HepG2 (cell line): ENCODE data around the gene JAZF1. TPM values are rescaled to one million over a fixed set of nuclear protein-coding genes. Genes with fewer than 3 reads are reported as not detected.

ENCODE experiments used
- ATAC-seq: fragments of 200-7000 bp; cut with Tn5 transposase; 3 replicates; pipeline ENCODE4 v1.9.1; 2020; ENCODE audit warnings: mild to moderate bottlenecking, moderate library complexity
- BruUV-seq: library from RNA; stranded (reverse); fragments of 400-500 nt; replicated peaks from 2 replicates; lab custom pipeline; 2021; lab: Mats Ljungman, UMichigan
- CTCF ChIA-PET: fragments of 300-600 bp; formaldehyde crosslinking; extraction: SDS; loops from one replicate; lab custom pipeline; 2021; ENCODE audit warnings: low total read pairs, inconsistent platforms, low intra/inter-chr PET ratio; lab: Yijun Ruan, JAX
- POLR2A ChIA-PET: fragments of 350-600 bp; sonication (Branson Sonifier 250); formaldehyde crosslinking; loops from one replicate; lab custom pipeline; 2020; ENCODE audit warnings: antibody characterized with exemption, inconsistent platforms; lab: Yijun Ruan, JAX
- DNase-seq: peaks from one replicate; pipeline ENCODE4 v3.0.0-alpha.2; 2015; ENCODE audit warnings: low spot score
- FAIRE-seq: peaks from 3 replicates; lab custom pipeline; 2011; peaks lifted over from hg19 to GRCh38; lab: Jason Lieb, UNC
- H2AFZ ChIP-seq: one replicate; pipeline ENCODE4 v1.6.1; 2011; ENCODE audit warnings: low read length, inconsistent platforms
- H3K27ac ChIP-seq: fragments of 300-600 bp; 3 replicates; pipeline ENCODE4 v1.8.0; 2011; ENCODE audit warnings: mixed run types, mild to moderate bottlenecking, mixed read lengths, low read length, inconsistent platforms; ENCODE audit not compliant: insufficient read depth; ENCODE audit errors: extremely low read length
- H3K27me3 ChIP-seq, 2 experiments: fragments of 200-600 bp in 1 of 2; 2 replicates in 1 of 2; 3 replicates in 1 of 2; pipeline versions ENCODE4 v1.6.0 to v1.8.0; 2011; ENCODE audit warnings: low read length in 2 of 2, mild to moderate bottlenecking in 2 of 2, moderate library complexity in 2 of 2, inconsistent platforms in 1 of 2; ENCODE audit not compliant: insufficient read depth in 2 of 2, control insufficient read depth in 1 of 2
- H3K36me3 ChIP-seq, 2 experiments: fragments of 200-600 bp in 1 of 2; replicated peaks in 1 of 2; 2 replicates in 1 of 2; 3 replicates in 1 of 2; pipeline versions ENCODE4 v1.5.1 to v1.8.0; 2011; ENCODE audit warnings: low read length in 2 of 2, inconsistent platforms in 1 of 2; ENCODE audit not compliant: insufficient read depth in 2 of 2, control insufficient read depth in 1 of 2
- H3K4me1 ChIP-seq: 2 replicates; pipeline ENCODE4 v1.5.1; 2012; ENCODE audit warnings: low read length, inconsistent platforms; ENCODE audit not compliant: insufficient read depth
- H3K4me2 ChIP-seq: 2 replicates; pipeline ENCODE4 v1.6.0; 2011; ENCODE audit warnings: low read depth, low read length, inconsistent platforms
- H3K4me3 ChIP-seq, 3 experiments: fragments of 200-600 bp in 1 of 3; sonication (generic), shearing (Covaris generic) in 1 of 3; replicated peaks in 1 of 3; 2 replicates each; pipeline ENCODE4 v1.5.1; 2011 to 2016; ENCODE audit warnings: low read length in 3 of 3, inconsistent platforms in 2 of 3, low read depth in 2 of 3, mild to moderate bottlenecking in 2 of 3, control low read depth in 1 of 3, mixed read lengths in 1 of 3; ENCODE audit not compliant: insufficient read depth in 1 of 3
- H3K79me2 ChIP-seq: one replicate; pipeline ENCODE4 v1.6.1; 2011; ENCODE audit warnings: low read length, inconsistent platforms; ENCODE audit not compliant: insufficient read depth
- H3K9ac ChIP-seq: 2 replicates; pipeline ENCODE4 v1.6.0; 2011; ENCODE audit warnings: mild to moderate bottlenecking, low read depth, low read length, inconsistent platforms; ENCODE audit not compliant: insufficient read depth
- H3K9me3 ChIP-seq: 2 replicates; pipeline ENCODE4 v1.5.1; 2012; ENCODE audit warnings: mild to moderate bottlenecking, low read length
- H4K20me1 ChIP-seq: 2 replicates; pipeline ENCODE4 v1.6.0; 2011; ENCODE audit warnings: inconsistent platforms, mild to moderate bottlenecking, low read length, moderate library complexity; ENCODE audit not compliant: insufficient read depth
- CEBPG ChIP-seq: IDR thresholded peaks from 2 replicates; pipeline ENCODE4 v1.6.1; 2016
- HNF1B ChIP-seq: sonication (generic); formaldehyde crosslinking; IDR thresholded peaks from 2 replicates; pipeline ENCODE4 v1.5.1; 2020; ENCODE audit warnings: mild to moderate bottlenecking, moderate library complexity, missing genetic modification reagents
- ISX ChIP-seq: sonication (generic); formaldehyde crosslinking; conservative IDR thresholded peaks from 2 replicates; pipeline ENCODE4 v1.5.0; 2020; ENCODE audit warnings: missing genetic modification reagents
- NR2F6 ChIP-seq, 2 experiments: IDR thresholded peaks; 2 replicates each; pipeline ENCODE4 v1.6.1; 2016; ENCODE audit warnings: antibody characterized with exemption in 1 of 2, mild to moderate bottlenecking in 1 of 2
- PHB2 ChIP-seq: fragments of 450-650 bp; IDR thresholded peaks from 2 replicates; pipeline ENCODE4 v1.6.1; 2018; ENCODE audit not compliant: partially characterized antibody
- SIN3B ChIP-seq: fragments of 150-350 bp; IDR thresholded peaks from 2 replicates; pipeline ENCODE4 v1.6.1; 2014; ENCODE audit warnings: low read length
- TERF1 ChIP-seq: sonication (generic); formaldehyde crosslinking; IDR thresholded peaks from 2 replicates; pipeline ENCODE4 v1.8.0; 2022; ENCODE audit warnings: mild to moderate bottlenecking, missing genetic modification reagents, moderate library complexity
- ZKSCAN5 ChIP-seq: sonication (generic); formaldehyde crosslinking; IDR thresholded peaks from 2 replicates; pipeline ENCODE4 v1.5.1; 2020; ENCODE audit warnings: mild to moderate bottlenecking, missing genetic modification reagents
- ZNF160 ChIP-seq: sonication (generic); formaldehyde crosslinking; IDR thresholded peaks from 2 replicates; pipeline ENCODE4 v1.8.0; 2022; ENCODE audit warnings: mild to moderate bottlenecking, inconsistent platforms, missing genetic modification reagents
- ZNF18 ChIP-seq: sonication (generic); formaldehyde crosslinking; IDR thresholded peaks from 2 replicates; pipeline ENCODE4 v1.8.0; 2022; ENCODE audit warnings: mild to moderate bottlenecking, missing genetic modification reagents; ENCODE audit not compliant: insufficient replicate concordance
- ZNF20 ChIP-seq: sonication (generic); formaldehyde crosslinking; IDR thresholded peaks from 2 replicates; pipeline ENCODE4 v1.4.0; 2020; ENCODE audit warnings: mild to moderate bottlenecking, moderate library complexity, missing genetic modification reagents
- ZNF362 ChIP-seq: sonication (generic); formaldehyde crosslinking; IDR thresholded peaks from 2 replicates; pipeline ENCODE4 v1.4.0; 2020; ENCODE audit warnings: missing genetic modification reagents, mild to moderate bottlenecking, borderline replicate concordance
- ZNF430 ChIP-seq: sonication (generic); formaldehyde crosslinking; IDR thresholded peaks from 2 replicates; pipeline ENCODE4 v1.9.0; 2021; ENCODE audit warnings: mild to moderate bottlenecking, missing genetic modification reagents
- ZSCAN22 ChIP-seq: sonication (generic); formaldehyde crosslinking; IDR thresholded peaks from 2 replicates; pipeline ENCODE4 v1.4.0; 2020; ENCODE audit warnings: mild to moderate bottlenecking, missing genetic modification reagents
- WGBS: methylation state at CpG from one replicate; pipeline ENCODE4 v1.1.6; 2017; ENCODE audit warnings: low lambda C conversion rate; 5-methylcytosine and 5-hydroxymethylcytosine counted together
- in situ Hi-C: cut with HindIII; loops from 2 replicates; pipeline ENCODE4 v1.10.0; 2017; ENCODE audit warnings: low pct_unique_long_range_greater_than_20kb; ENCODE audit not compliant: extremely low pct_ligation_motif_present
- intact Hi-C: fragments of 100-400 bp; cut with micrococcal nuclease; formaldehyde crosslinking; loops from one replicate; pipeline ENCODE4 v1.10.0; 2022; ENCODE audit not compliant: unreplicated experiment
- polyA plus RNA-seq, 8 experiments: library from polyadenylated mRNA; depleted of rRNA in 3 of 8; stranded (reverse) in 7 of 8; unstranded in 1 of 8; fragments of >200 nt; fragmentation: Illumina TruSeq in 4 of 8; extraction: Trizol in 4 of 8; gene quantifications; 2 replicates each; pipeline versions ENCODE4 v1.2.1 to v1.2.3, GENCODE V29; 2011 to 2016; ENCODE audit warnings: low read depth in 4 of 8, missing spikeins in 1 of 8, mixed read lengths in 1 of 8; ENCODE audit not compliant: insufficient read depth in 1 of 8
- total RNA-seq, 5 experiments: library from RNA; depleted of rRNA; stranded (reverse); fragments of >200 nt; fragmentation: Illumina TruSeq; extraction: Trizol; gene quantifications; 2 replicates each; pipeline ENCODE4 v1.2.3, GENCODE V29; 2016; ENCODE audit warnings: low read depth in 1 of 5

JAZF1 gene
- total and polyA plus RNA-seq, 2 of the 13 experiments (the other 11 are each of a cell fraction or from before 2014, with no cell fraction given) = not detected

GRCh38 chr7:27965650-27966049, 214.9 kb downstream of the JAZF1 start (continued):
- no peak for TF ChIP-seq ZNF18 (CRISPR knock-in tag)
- TF ChIP-seq, all 625 proteins: peak for 0

GRCh38 chr7:27964820-27965219, 215.8 kb downstream of the JAZF1 start:
- H3K27ac ChIP-seq = no peak overlapping the region
- no peaks in the 10 kb centered on the region for H3K4me1 ChIP-seq
- H3K27me3 ChIP-seq = peaks cover 0 to 7% of the 10 kb centered on the region in 2 experiments; a peak in 1 of 5 replicates
- DNase-seq = no peak
- TF ChIP-seq ZNF160 (CRISPR knock-in tag) = no peak
- TF ChIP-seq ZNF430 (CRISPR knock-in tag) = no peak
- no peak for TF ChIP-seq TERF1 (CRISPR knock-in tag)
- TF ChIP-seq SIN3B = no peak
- no peak for TF ChIP-seq ZNF20 (CRISPR knock-in tag)
- TF ChIP-seq ISX = no peak
- TF ChIP-seq ZKSCAN5 (CRISPR knock-in tag) = no peak
- TF ChIP-seq NR2F6 (IDR thresholded peaks at IDR 0.05) = no peak
- no peak for TF ChIP-seq NR2F6 (CRISPR knock-in tag; IDR thresholded peaks at IDR 0.05)
- TF ChIP-seq ZSCAN22 (CRISPR knock-in tag) = no peak
- no peak for TF ChIP-seq HNF1B (CRISPR knock-in tag)
- TF ChIP-seq ZNF362 (CRISPR knock-in tag) = no peak
- no peak for TF ChIP-seq CEBPG (CRISPR knock-in tag)
- TF ChIP-seq PHB2 = no peak
- in situ Hi-C loops = no loop called here
- no peaks in the 10 kb centered on the region for H4K20me1 ChIP-seq
- no TSS peak for BruUV-seq
- ATAC-seq = no peak
- no peak for FAIRE-seq
- no peak overlapping the region for H2AFZ ChIP-seq
- WGBS = 28% methylated on average over 3 of the region's 3 CpGs
- CTCF ChIA-PET = no interaction called here
- no peaks in the 10 kb centered on the region for H3K79me2 ChIP-seq
- no peak overlapping the region for H3K9ac ChIP-seq
- intact Hi-C loops = no loop called here
- no peak overlapping the region for H3K4me2 ChIP-seq
- H3K9me3 ChIP-seq = no peaks in the 10 kb centered on the region
- H3K36me3 ChIP-seq = no peaks in the 10 kb centered on the region
- H3K4me3 ChIP-seq = no peak overlapping the region
- POLR2A ChIA-PET = no interaction called here
